Choroid plexus epithelial cell (primary cell): ENCODE measurements around the gene FECH.
A peak's percentile ranks its signal among the peaks of the same experiment; 100 is the strongest.
"Not testable (repeated sequence)": the region's sequence is repeated elsewhere in the genome, so short reads cannot be mapped to it uniquely, and the experiment has no call there.

Experiments
- DNase-seq: peaks from one replicate; pipeline ENCODE4 v3.0.0-alpha.2; 2010; ENCODE audit warnings: low read depth
- H3K4me3 ChIP-seq: 2 replicates; pipeline ENCODE4 v1.5.1; 2011; ENCODE audit warnings: low read depth, mild to moderate bottlenecking, control low read depth, low read length, moderate library complexity
- CTCF ChIP-seq: conservative IDR thresholded peaks from 2 replicates; pipeline ENCODE4 v1.5.1; 2011; ENCODE audit warnings: low read depth, mild to moderate bottlenecking, control low read depth, inconsistent platforms, low read length, moderate library complexity

Gene FECH

GRCh38 chr18:57533006-57533867 lies 53.3 kb downstream of the FECH start:
- DNase-seq = peak; percentile 45
- H3K4me3 ChIP-seq = no peak overlapping the region
- no peak for TF ChIP-seq CTCF

- TF ChIP-seq CTCF = no peak
- no peak for DNase-seq
- H3K4me3 ChIP-seq = no peak overlapping the region
Observed at GRCh38 chr18:57529151-57529550, 57.4 kb downstream of the FECH start.

- TF ChIP-seq CTCF = no peak
- no peak overlapping the region for H3K4me3 ChIP-seq
- DNase-seq = no peak
Observed at GRCh38 chr18:57527556-57528229, 58.8 kb downstream of the FECH start.

GRCh38 chr18:57523171-57523956 lies 63.1 kb downstream of the FECH start:
- TF ChIP-seq CTCF = no peak
- no peak for DNase-seq
- H3K4me3 ChIP-seq = no peak overlapping the region

- not testable (repeated sequence) for DNase-seq, H3K4me3 ChIP-seq
Observed at GRCh38 chr18:57522348-57522747, 64.2 kb downstream of the FECH start.

GRCh38 chr18:57519668-57520424 lies 66.7 kb downstream of the FECH start:
- TF ChIP-seq CTCF = no peak
- DNase-seq = no peak
- H3K4me3 ChIP-seq = no peak overlapping the region

GRCh38 chr18:57518533-57518932 lies 68.0 kb downstream of the FECH start:
- DNase-seq = no peak
- no peak for TF ChIP-seq CTCF
- no peak overlapping the region for H3K4me3 ChIP-seq
